Measurements from ENCODE around the gene ARHGAP24.

DNA sequence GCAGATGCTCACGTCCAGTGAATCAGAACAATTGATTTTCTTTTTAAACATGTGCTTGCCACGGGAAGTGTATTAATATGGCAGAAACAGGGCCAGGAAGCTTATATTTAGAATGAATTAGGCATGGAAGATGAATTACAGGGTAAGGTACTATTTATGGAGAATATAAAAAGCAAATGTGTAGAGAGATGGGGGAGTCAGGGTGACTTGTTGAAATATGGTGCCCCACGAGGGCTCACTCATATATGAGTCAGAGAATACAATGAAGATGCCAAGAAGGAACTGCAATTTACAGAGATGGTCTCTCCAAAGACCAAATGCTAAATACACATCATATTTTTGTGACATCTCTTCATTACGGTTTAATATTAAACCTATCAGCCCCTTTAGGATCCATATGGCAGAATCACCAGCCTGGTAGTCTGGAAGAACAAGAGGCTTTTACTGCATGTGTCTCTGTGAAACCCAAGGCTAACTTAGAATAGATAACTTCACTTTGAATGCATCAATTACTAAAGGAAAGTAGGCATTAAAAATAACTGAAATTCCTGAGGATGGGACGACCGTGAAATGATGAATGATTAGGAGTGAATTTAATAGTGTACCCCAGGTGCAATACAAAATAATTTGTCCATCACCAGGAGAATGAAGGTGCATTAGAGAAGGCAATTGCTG lies 385.3 kb downstream of the ARHGAP24 start:
- TF ChIP-seq TCF7L2 (IDR thresholded peaks at IDR 0.05; ENCODE audit: low read depth, low read length) (no peak), REST (IDR thresholded peaks at IDR 0.05; ENCODE audit: insufficient read depth in 1 of 2, low read depth in 2 of 2, low read length in 1 of 2) (no peak), CTCF (IDR thresholded peaks at IDR 0.05) (no peak)
